Fibroblast of pulmonary artery (primary cell): ENCODE data around the gene PARD6G.
"Not testable (repeated sequence)": the region's sequence is repeated elsewhere in the genome, so short reads cannot be mapped to it uniquely, and the experiment has no call there.

ENCODE experiments used
- DNase-seq: peaks from one replicate; pipeline ENCODE4 v3.0.0-alpha.2; 2010; ENCODE audit warnings: low read depth
- H3K4me3 ChIP-seq: replicated peaks from 2 replicates; pipeline ENCODE4 v1.5.1; 2011; ENCODE audit warnings: low read depth, mild to moderate bottlenecking, control low read depth, low read length, moderate library complexity
- CTCF ChIP-seq: IDR thresholded peaks from 2 replicates; pipeline ENCODE4 v1.5.1; 2011; ENCODE audit warnings: mild to moderate bottlenecking, control low read depth, low read length, inconsistent platforms; ENCODE audit errors: missing control alignments

The PARD6G gene

GRCh38 chr18:80169607-80170006 is 77.7 kb downstream of the PARD6G start:
- TF ChIP-seq CTCF, result no peak
- DNase-seq, result no peak
- no peak overlapping the region for H3K4me3 ChIP-seq

- no peak for DNase-seq
- H3K4me3 ChIP-seq, result no peak overlapping the region
- no peak for TF ChIP-seq CTCF
Observed at GRCh38 chr18:80168982-80169381, 78.3 kb downstream of the PARD6G start.

GRCh38 chr18:80168346-80168745 is 79.0 kb downstream of the PARD6G start:
- DNase-seq, result no peak
- TF ChIP-seq CTCF, result no peak
- no peak overlapping the region for H3K4me3 ChIP-seq

- no peak overlapping the region for H3K4me3 ChIP-seq
Observed at GRCh38 chr18:80167931-80168330, 79.4 kb downstream of the PARD6G start.

GRCh38 chr18:80167331-80167730 is 80.0 kb downstream of the PARD6G start:
- no peak overlapping the region for H3K4me3 ChIP-seq
- TF ChIP-seq CTCF, result no peak
- DNase-seq, result no peak

More at GRCh38 chr18:80167931-80168330, 79.4 kb downstream of the PARD6G start:
- DNase-seq, result no peak
- no peak for TF ChIP-seq CTCF

- DNase-seq, result no peak
- no peak for TF ChIP-seq CTCF
Observed at GRCh38 chr18:80166725-80167124, 80.6 kb downstream of the PARD6G start.

GRCh38 chr18:80166240-80166639 is 81.1 kb downstream of the PARD6G start:
- no peak overlapping the region for H3K4me3 ChIP-seq
- no peak for TF ChIP-seq CTCF
- no peak for DNase-seq

More at GRCh38 chr18:80166725-80167124, 80.6 kb downstream of the PARD6G start:
- H3K4me3 ChIP-seq, result no peak overlapping the region

GRCh38 chr18:80164727-80165355 is 82.5 kb downstream of the PARD6G start:
- DNase-seq, H3K4me3 ChIP-seq: not testable (repeated sequence)
